Measurements from ENCODE around the gene RPL34.
"Not testable (repeated sequence)": the region's sequence is repeated elsewhere in the genome, so short reads cannot be mapped to it uniquely, and the experiment has no call there.

Gene RPL34
- 89.9 to 189 (median 152) reads per million in 17 experiments for total RNA-seq

- DNase-seq: peak; percentile 99 to 100 (median 99)
These were observed at the start of gene RPL34 for GRCh38 chr4:108620101-108620932. TSS of gene RPL34 (plus strand) at chr4:108620576. CDS start at chr4:108621960, 1,384 bp downstream.

- DNase-seq: no peak
These were observed 49.3 kb upstream of the RPL34 start for GRCh38 chr4:108570993-108571569.

- DNase-seq: no peak
These were observed 46.0 kb upstream of the RPL34 start for GRCh38 chr4:108574402-108574801.

GRCh38 chr4:108581083-108581482 lies 39.3 kb upstream of the RPL34 start:
- DNase-seq: peak in 3 of 4 experiments; percentile 6 to 21 (median 21)

GRCh38 chr4:108586778-108587177 lies 33.6 kb upstream of the RPL34 start:
- DNase-seq: no peak

- no peak for DNase-seq
These were observed 31.5 kb upstream of the RPL34 start for GRCh38 chr4:108588878-108589277.

- no peak for DNase-seq
These were observed 30.4 kb upstream of the RPL34 start for GRCh38 chr4:108589961-108590360.

- DNase-seq: no peak
These were observed 29.6 kb upstream of the RPL34 start for GRCh38 chr4:108590776-108591175.

- no peak for DNase-seq
These were observed 27.7 kb upstream of the RPL34 start for GRCh38 chr4:108592674-108592986.

GRCh38 chr4:108594296-108594695 lies 26.1 kb upstream of the RPL34 start:
- DNase-seq: not testable (repeated sequence)

GRCh38 chr4:108596344-108596743 lies 24.0 kb upstream of the RPL34 start:
- peak; percentile 52 to 72 (median 62) for DNase-seq

- DNase-seq: no peak
These were observed 19.3 kb upstream of the RPL34 start for GRCh38 chr4:108601106-108601505.

GRCh38 chr4:108601532-108601931 lies 18.8 kb upstream of the RPL34 start:
- no peak for DNase-seq

- DNase-seq: no peak
These were observed 18.2 kb upstream of the RPL34 start for GRCh38 chr4:108602163-108602562.

GRCh38 chr4:108607079-108607815 lies 13.1 kb upstream of the RPL34 start:
- DNase-seq: no peak

- no peak for DNase-seq
These were observed 9.0 kb upstream of the RPL34 start for GRCh38 chr4:108611365-108611764.

GRCh38 chr4:108612365-108612764 lies 8.0 kb upstream of the RPL34 start:
- no peak for DNase-seq

GRCh38 chr4:108619372-108620100 lies 840 bp upstream of the RPL34 start:
- peak in 3 of 4 experiments; percentile 8 to 46 (median 45) for DNase-seq

GRCh38 chr4:108620933-108621905 lies 843 bp downstream of the RPL34 start:
- peak in 2 of 4 experiments; percentile 10 to 19 for DNase-seq

GRCh38 chr4:108622022-108622421 lies 1.6 kb downstream of the RPL34 start:
- no peak for DNase-seq

- no peak for DNase-seq
These were observed 2.5 kb downstream of the RPL34 start for GRCh38 chr4:108622828-108623227.

Measured in suppressor macrophage (primary cell).